HepG2 (cell line): ENCODE results near the gene FKBP8. TPM values are rescaled to one million over a fixed set of nuclear protein-coding genes. Genes with fewer than 3 reads are reported as not detected.

Source experiments
- ATAC-seq: fragments of 200-7000 bp; cut with Tn5 transposase; 3 replicates; pipeline ENCODE4 v1.9.1; 2020; ENCODE audit warnings: mild to moderate bottlenecking, moderate library complexity
- BruUV-seq: library from RNA; stranded (reverse); fragments of 400-500 nt; replicated peaks from 2 replicates; lab custom pipeline; 2021; lab: Mats Ljungman, UMichigan
- CTCF ChIA-PET: fragments of 300-600 bp; formaldehyde crosslinking; extraction: SDS; loops from one replicate; lab custom pipeline; 2021; ENCODE audit warnings: low total read pairs, inconsistent platforms, low intra/inter-chr PET ratio; lab: Yijun Ruan, JAX
- POLR2A ChIA-PET: fragments of 350-600 bp; sonication (Branson Sonifier 250); formaldehyde crosslinking; loops from one replicate; lab custom pipeline; 2020; ENCODE audit warnings: antibody characterized with exemption, inconsistent platforms; lab: Yijun Ruan, JAX
- DNase-seq: peaks from one replicate; pipeline ENCODE4 v3.0.0-alpha.2; 2015; ENCODE audit warnings: low spot score
- FAIRE-seq: peaks from 3 replicates; lab custom pipeline; 2011; peaks lifted over from hg19 to GRCh38; lab: Jason Lieb, UNC
- H2AFZ ChIP-seq: one replicate; pipeline ENCODE4 v1.6.1; 2011; ENCODE audit warnings: low read length, inconsistent platforms
- H3K27ac ChIP-seq: fragments of 300-600 bp; 3 replicates; pipeline ENCODE4 v1.8.0; 2011; ENCODE audit warnings: mixed run types, mild to moderate bottlenecking, mixed read lengths, low read length, inconsistent platforms; ENCODE audit not compliant: insufficient read depth; ENCODE audit errors: extremely low read length
- H3K27me3 ChIP-seq, 2 experiments: fragments of 200-600 bp in 1 of 2; 2 replicates in 1 of 2; 3 replicates in 1 of 2; pipeline versions ENCODE4 v1.6.0 to v1.8.0; 2011; ENCODE audit warnings: low read length in 2 of 2, mild to moderate bottlenecking in 2 of 2, moderate library complexity in 2 of 2, inconsistent platforms in 1 of 2; ENCODE audit not compliant: insufficient read depth in 2 of 2, control insufficient read depth in 1 of 2
- H3K36me3 ChIP-seq, 2 experiments: fragments of 200-600 bp in 1 of 2; replicated peaks in 1 of 2; 2 replicates in 1 of 2; 3 replicates in 1 of 2; pipeline versions ENCODE4 v1.5.1 to v1.8.0; 2011; ENCODE audit warnings: low read length in 2 of 2, inconsistent platforms in 1 of 2; ENCODE audit not compliant: insufficient read depth in 2 of 2, control insufficient read depth in 1 of 2
- H3K4me1 ChIP-seq: 2 replicates; pipeline ENCODE4 v1.5.1; 2012; ENCODE audit warnings: low read length, inconsistent platforms; ENCODE audit not compliant: insufficient read depth
- H3K4me2 ChIP-seq: 2 replicates; pipeline ENCODE4 v1.6.0; 2011; ENCODE audit warnings: low read depth, low read length, inconsistent platforms
- H3K4me3 ChIP-seq, 3 experiments: fragments of 200-600 bp in 1 of 3; sonication (generic), shearing (Covaris generic) in 1 of 3; replicated peaks in 1 of 3; 2 replicates each; pipeline ENCODE4 v1.5.1; 2011 to 2016; ENCODE audit warnings: low read length in 3 of 3, inconsistent platforms in 2 of 3, low read depth in 2 of 3, mild to moderate bottlenecking in 2 of 3, control low read depth in 1 of 3, mixed read lengths in 1 of 3; ENCODE audit not compliant: insufficient read depth in 1 of 3
- H3K79me2 ChIP-seq: one replicate; pipeline ENCODE4 v1.6.1; 2011; ENCODE audit warnings: low read length, inconsistent platforms; ENCODE audit not compliant: insufficient read depth
- H3K9ac ChIP-seq: 2 replicates; pipeline ENCODE4 v1.6.0; 2011; ENCODE audit warnings: mild to moderate bottlenecking, low read depth, low read length, inconsistent platforms; ENCODE audit not compliant: insufficient read depth
- H3K9me3 ChIP-seq: 2 replicates; pipeline ENCODE4 v1.5.1; 2012; ENCODE audit warnings: mild to moderate bottlenecking, low read length
- H4K20me1 ChIP-seq: 2 replicates; pipeline ENCODE4 v1.6.0; 2011; ENCODE audit warnings: inconsistent platforms, mild to moderate bottlenecking, low read length, moderate library complexity; ENCODE audit not compliant: insufficient read depth
- GABPB1 ChIP-seq: IDR thresholded peaks from 2 replicates; pipeline ENCODE4 v1.6.1; 2016; ENCODE audit warnings: mild to moderate bottlenecking, missing genetic modification reagents, moderate library complexity, missing compliant biosample characterization
- HNRNPH1 ChIP-seq: fragments of 200-400 bp; formaldehyde crosslinking; optimal IDR thresholded peaks from 2 replicates; pipeline ENCODE3; 2017; ENCODE audit warnings: mild to moderate bottlenecking, low read depth, low read length
- HNRNPL ChIP-seq: fragments of 200-400 bp; formaldehyde crosslinking; IDR thresholded peaks from 2 replicates; pipeline ENCODE4 v1.6.1; 2017; ENCODE audit warnings: mild to moderate bottlenecking, low read depth, low read length
- HOXD1 ChIP-seq: sonication (generic); formaldehyde crosslinking; IDR thresholded peaks from 2 replicates; pipeline ENCODE4 v1.5.0; 2020; ENCODE audit warnings: missing genetic modification reagents
- KLF15 ChIP-seq: sonication (generic); formaldehyde crosslinking; IDR thresholded peaks from 2 replicates; pipeline ENCODE4 v1.8.1; 2023; ENCODE audit warnings: borderline replicate concordance, mild to moderate bottlenecking, inconsistent platforms, missing genetic modification reagents, mixed read lengths
- MLXIP ChIP-seq: sonication (generic); formaldehyde crosslinking; IDR thresholded peaks from 2 replicates; pipeline ENCODE4 v1.9.0; 2021; ENCODE audit warnings: missing genetic modification reagents, borderline replicate concordance
- MXI1 ChIP-seq: IDR thresholded peaks from 3 replicates; pipeline ENCODE4 v1.6.1; 2012; ENCODE audit warnings: low read depth, low read length, inconsistent platforms, borderline replicate concordance
- SRF ChIP-seq: IDR thresholded peaks from 2 replicates; pipeline ENCODE4 v1.6.1; 2011; ENCODE audit warnings: mild to moderate bottlenecking, low read depth, low read length, moderate library complexity
- SUZ12 ChIP-seq: fragments of 150-350 bp; IDR thresholded peaks from 2 replicates; pipeline ENCODE4 v1.6.1; 2014; ENCODE audit warnings: low read depth, low read length
- WIZ ChIP-seq: sonication (generic); formaldehyde crosslinking; IDR thresholded peaks from 2 replicates; pipeline ENCODE4 v1.5.1; 2020; ENCODE audit warnings: mild to moderate bottlenecking, missing genetic modification reagents
- ZNF501 ChIP-seq: sonication (generic); formaldehyde crosslinking; IDR thresholded peaks from 2 replicates; pipeline ENCODE4 v1.5.1; 2020; ENCODE audit warnings: mild to moderate bottlenecking, moderate library complexity, missing genetic modification reagents
- ZNF510 ChIP-seq: sonication (generic); formaldehyde crosslinking; IDR thresholded peaks from 2 replicates; pipeline ENCODE4 v1.4.0; 2020; ENCODE audit warnings: low read depth, mild to moderate bottlenecking, missing genetic modification reagents
- ZNF546 ChIP-seq: sonication (generic); formaldehyde crosslinking; conservative IDR thresholded peaks from 2 replicates; pipeline ENCODE4 v1.8.1; 2023; ENCODE audit warnings: mild to moderate bottlenecking, missing genetic modification reagents
- ZNF747 ChIP-seq: sonication (generic); formaldehyde crosslinking; IDR thresholded peaks from 2 replicates; pipeline ENCODE4 v1.8.1; 2023; ENCODE audit warnings: missing genetic modification reagents, mild to moderate bottlenecking, borderline replicate concordance
- ZSCAN30 ChIP-seq: sonication (generic); formaldehyde crosslinking; IDR thresholded peaks from 2 replicates; pipeline ENCODE4 v1.5.0; 2020; ENCODE audit warnings: mild to moderate bottlenecking, missing genetic modification reagents
- WGBS: methylation state at CpG from one replicate; pipeline ENCODE4 v1.1.6; 2017; ENCODE audit warnings: low lambda C conversion rate; 5-methylcytosine and 5-hydroxymethylcytosine counted together
- in situ Hi-C: cut with HindIII; loops from 2 replicates; pipeline ENCODE4 v1.10.0; 2017; ENCODE audit warnings: low pct_unique_long_range_greater_than_20kb; ENCODE audit not compliant: extremely low pct_ligation_motif_present
- intact Hi-C: fragments of 100-400 bp; cut with micrococcal nuclease; formaldehyde crosslinking; loops from one replicate; pipeline ENCODE4 v1.10.0; 2022; ENCODE audit not compliant: unreplicated experiment
- polyA plus RNA-seq, 8 experiments: library from polyadenylated mRNA; depleted of rRNA in 3 of 8; stranded (reverse) in 7 of 8; unstranded in 1 of 8; fragments of >200 nt; fragmentation: Illumina TruSeq in 4 of 8; extraction: Trizol in 4 of 8; gene quantifications; 2 replicates each; pipeline versions ENCODE4 v1.2.1 to v1.2.3, GENCODE V29; 2011 to 2016; ENCODE audit warnings: low read depth in 4 of 8, missing spikeins in 1 of 8, mixed read lengths in 1 of 8; ENCODE audit not compliant: insufficient read depth in 1 of 8
- total RNA-seq, 5 experiments: library from RNA; depleted of rRNA; stranded (reverse); fragments of >200 nt; fragmentation: Illumina TruSeq; extraction: Trizol; gene quantifications; 2 replicates each; pipeline ENCODE4 v1.2.3, GENCODE V29; 2016; ENCODE audit warnings: low read depth in 1 of 5

Gene FKBP8
- total and polyA plus RNA-seq, 2 of the 13 experiments (the other 11 are each of a cell fraction or from before 2014, with no cell fraction given): 81.7 to 93.9 TPM

- no peaks in the 10 kb centered on the region for H3K27me3 ChIP-seq
- in situ Hi-C loops: no loop called here
- no peak overlapping the region for H3K4me3 ChIP-seq
- CTCF ChIA-PET: interaction anchor here (1.3 kb wide), 1 partner anchor 40 kb away, joined by 7 read pairs; no protein-coding TSS in a partner anchor
- H3K27ac ChIP-seq: no peak overlapping the region
- no peak for DNase-seq
- intact Hi-C loops: no loop called here
- peaks cover 96% of the 10 kb centered on the region for H3K4me1 ChIP-seq
- FAIRE-seq: no peak
- TF ChIP-seq ZNF510: no peak
- no peak for TF ChIP-seq MLXIP (CRISPR knock-in tag)
- no peak for TF ChIP-seq ZNF546 (CRISPR knock-in tag)
- TF ChIP-seq HOXD1 (CRISPR knock-in tag): no peak
- no peak for TF ChIP-seq KLF15 (CRISPR knock-in tag)
- TF ChIP-seq SUZ12: no peak
- TF ChIP-seq HNRNPL: no peak
- TF ChIP-seq ZSCAN30 (CRISPR knock-in tag): no peak
- TF ChIP-seq GABPB1 (CRISPR knock-in tag): no peak
- no peak for TF ChIP-seq HNRNPH1
- TF ChIP-seq ZNF501 (CRISPR knock-in tag): no peak
- no peak for TF ChIP-seq MXI1
- TF ChIP-seq SRF: no peak
- TF ChIP-seq WIZ (CRISPR knock-in tag): no peak
- TF ChIP-seq ZNF747 (CRISPR knock-in tag): no peak
- peaks cover 88% of the 10 kb centered on the region for H3K79me2 ChIP-seq
- no peak overlapping the region for H3K4me2 ChIP-seq
- no peaks in the 10 kb centered on the region for H3K9me3 ChIP-seq
- POLR2A ChIA-PET: interaction anchor here (2.4 kb wide), 1 partner anchor 9 kb away, joined by 7 read pairs; no protein-coding TSS in a partner anchor
- no peak overlapping the region for H2AFZ ChIP-seq
- BruUV-seq: no TSS peak
- H3K9ac ChIP-seq: no peak overlapping the region
- peaks cover 54% of the 10 kb centered on the region for H4K20me1 ChIP-seq
- no peak for ATAC-seq
- no peaks in the 10 kb centered on the region; a peak in 1 of 5 replicates for H3K36me3 ChIP-seq
- WGBS: 96% methylated on average over 6 of the region's 8 CpGs
Measured at GRCh38 chr19:18510216-18510615, 33.2 kb downstream of the FKBP8 start.
